Neural cell (in vitro differentiated cells): ENCODE measurements around the gene SVBP.

Experiments
- EZH2 ChIP-seq: fragments of 200-600, 300-800 bp; shearing (Covaris generic), sonication (generic); IDR thresholded peaks from 2 replicates; pipeline ENCODE4 v1.6.1; 2014; ENCODE audit warnings: antibody characterized with exemption, low read length, borderline replicate concordance, mild to moderate bottlenecking; ENCODE audit not compliant: insufficient read depth, poor library complexity, severe bottlenecking
- MXI1 ChIP-seq: fragments of 450-650 bp; conservative IDR thresholded peaks from 2 replicates; pipeline ENCODE4 v1.6.1; 2014; ENCODE audit warnings: antibody characterized with exemption, mild to moderate bottlenecking; ENCODE audit not compliant: poor library complexity, severe bottlenecking
- POLR2AphosphoS5 ChIP-seq: IDR thresholded peaks from 2 replicates; pipeline ENCODE4 v1.6.1; 2012
- SMC3 ChIP-seq: fragments of 450-650 bp; conservative IDR thresholded peaks from 2 replicates; pipeline ENCODE4 v1.6.1; 2014; ENCODE audit warnings: antibody characterized with exemption, mild to moderate bottlenecking, moderate library complexity; ENCODE audit not compliant: poor library complexity
- TAF1 ChIP-seq: IDR thresholded peaks from 2 replicates; pipeline ENCODE4 v1.6.1; 2012; ENCODE audit warnings: low read depth
- TF ChIP-seq, protein P1 (sequence below): fragments of 450-650 bp; IDR thresholded peaks from 2 replicates; pipeline ENCODE4 v1.5.1; 2014; ENCODE audit warnings: antibody characterized with exemption, mild to moderate bottlenecking, moderate library complexity; ENCODE audit not compliant: poor library complexity, severe bottlenecking

DNA sequence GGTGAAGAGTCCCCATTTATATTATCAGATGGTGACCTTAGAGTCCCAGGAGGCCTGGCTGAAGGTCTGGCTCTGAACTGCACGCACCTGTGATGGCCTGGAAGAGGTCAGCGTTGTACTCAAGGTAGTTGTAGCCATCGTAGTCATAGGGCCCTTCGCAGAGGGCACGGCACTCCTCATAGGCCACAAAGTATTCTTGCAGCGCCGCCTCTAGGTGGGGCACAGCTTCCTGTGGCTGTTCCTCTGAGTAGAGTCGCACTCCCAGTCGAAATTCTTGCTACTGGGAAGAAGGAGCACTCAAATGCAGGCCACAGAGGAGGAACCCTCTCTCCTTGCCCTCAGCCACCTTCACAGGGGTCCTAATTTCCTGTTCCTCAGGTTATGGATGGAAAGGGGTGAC lies 58.1 kb downstream of the SVBP start:
- TF ChIP-seq, protein P1, sequence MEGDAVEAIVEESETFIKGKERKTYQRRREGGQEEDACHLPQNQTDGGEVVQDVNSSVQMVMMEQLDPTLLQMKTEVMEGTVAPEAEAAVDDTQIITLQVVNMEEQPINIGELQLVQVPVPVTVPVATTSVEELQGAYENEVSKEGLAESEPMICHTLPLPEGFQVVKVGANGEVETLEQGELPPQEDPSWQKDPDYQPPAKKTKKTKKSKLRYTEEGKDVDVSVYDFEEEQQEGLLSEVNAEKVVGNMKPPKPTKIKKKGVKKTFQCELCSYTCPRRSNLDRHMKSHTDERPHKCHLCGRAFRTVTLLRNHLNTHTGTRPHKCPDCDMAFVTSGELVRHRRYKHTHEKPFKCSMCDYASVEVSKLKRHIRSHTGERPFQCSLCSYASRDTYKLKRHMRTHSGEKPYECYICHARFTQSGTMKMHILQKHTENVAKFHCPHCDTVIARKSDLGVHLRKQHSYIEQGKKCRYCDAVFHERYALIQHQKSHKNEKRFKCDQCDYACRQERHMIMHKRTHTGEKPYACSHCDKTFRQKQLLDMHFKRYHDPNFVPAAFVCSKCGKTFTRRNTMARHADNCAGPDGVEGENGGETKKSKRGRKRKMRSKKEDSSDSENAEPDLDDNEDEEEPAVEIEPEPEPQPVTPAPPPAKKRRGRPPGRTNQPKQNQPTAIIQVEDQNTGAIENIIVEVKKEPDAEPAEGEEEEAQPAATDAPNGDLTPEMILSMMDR: no peak
- TF ChIP-seq EZH2 (no peak), SMC3 (no peak), TAF1 (no peak), POLR2AphosphoS5 (no peak), MXI1 (no peak)
